Right ventricle myocardium inferior (tissue), 1 donor: Measurements from ENCODE around the gene MEX3D. TPM values are rescaled to one million over a fixed set of nuclear protein-coding genes. Genes with fewer than 3 reads are reported as not detected.

Experiments used
- ATAC-seq: fragments of 200-7000 bp; cut with Tn5 transposase; one replicate; pipeline ENCODE4 v1.9.1; 2020; ENCODE audit warnings: mild to moderate bottlenecking, moderate library complexity
- DNase-seq: peaks from one replicate; pipeline ENCODE4 v3.0.0; 2021; ENCODE audit errors: missing footprints
- intact Hi-C: fragments of 100-400 bp; cut with DNase I; formaldehyde crosslinking; loops from one replicate; pipeline ENCODE4 v1.11.0; 2022
- total RNA-seq: library from RNA; stranded (reverse); fragmentation: NEBNext Ultra II Directional; extraction: Animal tissue kit (Norgen Biotek cat#: 25700); gene quantifications from one replicate; pipeline ENCODE4 v1.2.1, GENCODE V29; 2021
- donor health status: DM: no; HTN: yes; CAD: no; lungs with severe emphysema.

Gene MEX3D
- total RNA-seq, 1 donor from 2014 or later: 9.6 TPM

- ATAC-seq (peak; percentile 69), DNase-seq (no peak)
- intact Hi-C loops: loop anchor here (5.0 kb wide), 1 partner anchor 66 kb away; no protein-coding TSS in a partner anchor
These were observed 55.2 kb downstream of the MEX3D start, which contains the start of gene ADAMTSL5 for GRCh38 chr19:1512671-1513498. Gene ADAMTSL5 (minus strand): TSS chr19:1513019. CDS start chr19:1510943, 2,076 bp downstream.

GRCh38 chr19:1511318-1512317 lies 56.5 kb downstream of the MEX3D start:
- no peak for ATAC-seq
- intact Hi-C loops: loop anchor here (5.0 kb wide), 1 partner anchor 64 kb away; no protein-coding TSS in a partner anchor
- no peak for DNase-seq

GRCh38 chr19:1510807-1511206 lies 57.3 kb downstream of the MEX3D start:
- DNase-seq (no peak), ATAC-seq (no peak)
- intact Hi-C loops: loop anchor here (5.0 kb wide), 1 partner anchor 64 kb away; no protein-coding TSS in a partner anchor

GRCh38 chr19:1510442-1510806 lies 57.7 kb downstream of the MEX3D start:
- intact Hi-C loops: loop anchor here (5.0 kb wide), 1 partner anchor 63 kb away; no protein-coding TSS in a partner anchor
- no peak for DNase-seq

GRCh38 chr19:1509602-1510441 lies 58.3 kb downstream of the MEX3D start:
- DNase-seq (no peak), ATAC-seq (no peak)
- intact Hi-C loops: loop anchor here (5.0 kb wide), 2 partner anchors 63 to 233 kb away; partner anchors contain the start of gene FAM174C

More at GRCh38 chr19:1510442-1510806, 57.7 kb downstream of the MEX3D start:
- ATAC-seq: no peak

- intact Hi-C loops: loop anchor here (5.0 kb wide), 1 partner anchor 231 kb away; the partner anchor contains the start of gene FAM174C
- ATAC-seq: no peak
- DNase-seq: no peak
These were observed 59.6 kb downstream of the MEX3D start for GRCh38 chr19:1508507-1508856.

GRCh38 chr19:1507763-1508506 lies 60.2 kb downstream of the MEX3D start:
- DNase-seq: peak; percentile 93
- intact Hi-C loops: loop anchor here (5.0 kb wide), 1 partner anchor 231 kb away; the partner anchor contains the start of gene FAM174C
- ATAC-seq: peak; percentile 92

GRCh38 chr19:1507192-1507660 lies 60.9 kb downstream of the MEX3D start:
- ATAC-seq: no peak
- intact Hi-C loops: loop anchor here (5.0 kb wide), 1 partner anchor 230 kb away; the partner anchor contains the start of gene FAM174C

GRCh38 chr19:1505991-1506881 lies 61.9 kb downstream of the MEX3D start:
- intact Hi-C loops: loop anchor here (5.0 kb wide), 1 partner anchor 229 kb away; the partner anchor contains the start of gene FAM174C
- no peak for DNase-seq
- no peak for ATAC-seq

More at GRCh38 chr19:1507192-1507660, 60.9 kb downstream of the MEX3D start:
- DNase-seq: no peak

- ATAC-seq (no peak), DNase-seq (no peak)
- intact Hi-C loops: loop anchor here (5.0 kb wide), 1 partner anchor 228 kb away; the partner anchor contains the start of gene FAM174C
These were observed 63.1 kb downstream of the MEX3D start for GRCh38 chr19:1505012-1505411.

Other genes with a start within 250 kb of the MEX3D start
- gene NDUFS7, start 184.4 kb downstream of the MEX3D start, total RNA-seq: 443 TPM
- 85.8 TPM for gene GAMT, start 166.8 kb downstream of the MEX3D start, total RNA-seq
- gene DAZAP1, start 160.7 kb downstream of the MEX3D start, total RNA-seq: 88.4 TPM
- gene RPS15, start 129.9 kb downstream of the MEX3D start, total RNA-seq: 695 TPM
- gene APC2, start 118.2 kb downstream of the MEX3D start, total RNA-seq: 0.14 TPM
- gene C19orf25, start 89.1 kb downstream of the MEX3D start, total RNA-seq: 21.5 TPM
- 0.89 TPM for gene PCSK4, start 78.0 kb downstream of the MEX3D start, total RNA-seq
- 1.1 TPM for gene REEP6, start 77.1 kb downstream of the MEX3D start, total RNA-seq
- gene ADAMTSL5, start 55.3 kb downstream of the MEX3D start, total RNA-seq: 22.9 TPM
- gene PLK5, start 44.2 kb downstream of the MEX3D start, total RNA-seq: not detected
- 64.2 TPM for gene MBD3, start 24.5 kb upstream of the MEX3D start, total RNA-seq
- 1,146 TPM for gene UQCR11, start 37.1 kb upstream of the MEX3D start, total RNA-seq
- gene TCF3, start 84.3 kb upstream of the MEX3D start, total RNA-seq: 25.3 TPM
- gene ONECUT3, start 185.2 kb upstream of the MEX3D start, total RNA-seq: not detected
- gene ATP8B3, start 244.0 kb upstream of the MEX3D start, total RNA-seq: 0.68 TPM